PC-3 (cell line): Measurements from ENCODE around the gene TGFB1I1.

ENCODE experiments used
- CTCF ChIP-seq: fragments of 300-600 bp; sonication (generic); conservative IDR thresholded peaks from 2 replicates; pipeline ENCODE4 v1.5.1; 2017; ENCODE audit warnings: antibody characterized with exemption, low read depth, mild to moderate bottlenecking, low read length
- EZH2phosphoT487 ChIP-seq: fragments of 300-600 bp; sonication (generic); IDR thresholded peaks from 2 replicates; pipeline ENCODE4 v1.6.1; 2018; ENCODE audit warnings: mild to moderate bottlenecking, antibody characterized with exemption, low read length, borderline replicate concordance

- TF ChIP-seq CTCF (no peak), EZH2phosphoT487 (no peak)
Observed at GRCh38 chr16:31435341-31436220, 36.4 kb upstream of the TGFB1I1 start.
